Esophagus muscularis mucosa (tissue), 4 donors: Measurements from ENCODE around the gene KLHDC4. TPM values are rescaled to one million over a fixed set of nuclear protein-coding genes. Genes with fewer than 3 reads are reported as not detected.
A peak's percentile ranks its signal among the peaks of the same experiment; 100 is the strongest.

Source experiments
- DNase-seq: peaks from one replicate; pipeline ENCODE4 v3.0.0-alpha.2; 2017; ENCODE audit errors: extremely low spot score
- H3K27ac ChIP-seq, 4 donors: fragments of 200-600 bp; sonication (generic); replicated peaks in 1 of 4; 1 replicate in 3 of 4; 2 replicates in 1 of 4; pipeline ENCODE4 v1.5.1; 2016 to 2019; ENCODE audit warnings: mild to moderate bottlenecking in 1 of 4
- H3K27me3 ChIP-seq, 4 donors: fragments of 200-600 bp; sonication (generic); one replicate each; pipeline versions ENCODE4 v1.5.1 to v1.6.0; 2016 to 2019
- H3K36me3 ChIP-seq, 4 donors: fragments of 200-600 bp; sonication (generic); one replicate each; pipeline ENCODE4 v1.5.1; 2016 to 2019
- H3K4me1 ChIP-seq, 4 donors: fragments of 200-600 bp; sonication (generic); one replicate each; pipeline ENCODE4 v1.5.1; 2016 to 2019
- H3K4me3 ChIP-seq, 4 donors: fragments of 200-600 bp; sonication (generic); 1 replicate in 2 of 4; 2 replicates in 2 of 4; pipeline ENCODE4 v1.5.1; 2016 to 2019; ENCODE audit warnings: mild to moderate bottlenecking in 4 of 4, moderate library complexity in 1 of 4
- H3K9me3 ChIP-seq, 4 donors: fragments of 200-600 bp; sonication (generic); 1 replicate in 3 of 4; 2 replicates in 1 of 4; pipeline ENCODE4 v1.5.1; 2016 to 2019
- EP300 ChIP-seq: sonication (generic); formaldehyde crosslinking; IDR thresholded peaks from one replicate; pipeline ENCODE4 v1.6.1; 2017; ENCODE audit warnings: antibody characterized with exemption
- POLR2A ChIP-seq: fragments of 450-650 bp; IDR thresholded peaks from one replicate; pipeline ENCODE4 v1.6.1; 2017; ENCODE audit warnings: antibody characterized with exemption, moderate library complexity, mild to moderate bottlenecking, low read depth
- POLR2AphosphoS5 ChIP-seq, 2 donors: sonication (generic); formaldehyde crosslinking; IDR thresholded peaks; one replicate each; pipeline ENCODE4 v1.6.1; 2017; ENCODE audit warnings: antibody characterized with exemption in 2 of 2
- WGBS: methylation state at CpG from one replicate; pipeline ENCODE4 v1.1.5; 2018; 5-methylcytosine and 5-hydroxymethylcytosine counted together
- intact Hi-C: fragments of 100-400 bp; cut with DNase I; formaldehyde crosslinking; loops from one replicate; pipeline ENCODE4 v1.15.1; 2023
- total RNA-seq, 4 donors: library from RNA; depleted of rRNA; stranded (reverse); fragments of >200 nt; gene quantifications; one replicate each; pipeline versions ENCODE4 v1.1.0 to v1.2.1, GENCODE V29; 2016
- TF ChIP-seq, protein P1 (sequence below), 3 experiments: fragments of 200-600 bp in 2 of 3; fragments of 450-650 bp in 1 of 3; sonication (generic) in 2 of 3; IDR thresholded peaks; one replicate each; pipeline ENCODE4 v1.5.1; 2017 to 2019; ENCODE audit warnings: antibody characterized with exemption in 3 of 3, mild to moderate bottlenecking in 2 of 3, moderate library complexity in 1 of 3

The KLHDC4 gene
- total RNA-seq, 4 donors from 2014 or later: 22.2 to 41.5 (median 31.4) TPM

DNA sequence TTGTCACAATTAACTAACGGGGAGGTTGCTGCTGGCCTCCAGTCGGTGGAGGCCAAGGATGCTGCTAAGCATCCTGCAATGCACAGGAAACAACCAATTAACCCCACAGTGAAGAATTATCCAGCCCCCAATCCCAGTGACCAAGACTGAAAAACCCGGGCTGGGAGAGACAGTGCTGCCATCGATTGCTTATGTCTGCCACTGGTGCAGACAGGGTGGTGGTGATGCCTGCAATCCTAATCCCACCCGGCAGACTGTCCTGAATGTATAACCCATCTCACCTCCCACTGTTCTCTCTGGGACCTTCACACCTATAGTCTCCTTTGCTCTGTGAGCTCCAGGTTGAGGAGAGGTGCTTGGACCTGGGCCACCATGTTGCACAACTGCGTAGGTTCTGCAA, 42.3 kb upstream of the KLHDC4 start:
- H3K9me3 ChIP-seq: peaks cover 0 to 3% (median 0%) of the 10 kb centered on the region in 4 donors
- over 99% methylated on average over 6 of the region's 6 CpGs for WGBS
- intact Hi-C loops: no loop called here
- DNase-seq: no peak
- H3K36me3 ChIP-seq: no peaks in the 10 kb centered on the region
- TF ChIP-seq EP300 (no peak), POLR2AphosphoS5 (IDR thresholded peaks at IDR 0.05) (no peak), POLR2A (no peak)
- TF ChIP-seq, protein P1, sequence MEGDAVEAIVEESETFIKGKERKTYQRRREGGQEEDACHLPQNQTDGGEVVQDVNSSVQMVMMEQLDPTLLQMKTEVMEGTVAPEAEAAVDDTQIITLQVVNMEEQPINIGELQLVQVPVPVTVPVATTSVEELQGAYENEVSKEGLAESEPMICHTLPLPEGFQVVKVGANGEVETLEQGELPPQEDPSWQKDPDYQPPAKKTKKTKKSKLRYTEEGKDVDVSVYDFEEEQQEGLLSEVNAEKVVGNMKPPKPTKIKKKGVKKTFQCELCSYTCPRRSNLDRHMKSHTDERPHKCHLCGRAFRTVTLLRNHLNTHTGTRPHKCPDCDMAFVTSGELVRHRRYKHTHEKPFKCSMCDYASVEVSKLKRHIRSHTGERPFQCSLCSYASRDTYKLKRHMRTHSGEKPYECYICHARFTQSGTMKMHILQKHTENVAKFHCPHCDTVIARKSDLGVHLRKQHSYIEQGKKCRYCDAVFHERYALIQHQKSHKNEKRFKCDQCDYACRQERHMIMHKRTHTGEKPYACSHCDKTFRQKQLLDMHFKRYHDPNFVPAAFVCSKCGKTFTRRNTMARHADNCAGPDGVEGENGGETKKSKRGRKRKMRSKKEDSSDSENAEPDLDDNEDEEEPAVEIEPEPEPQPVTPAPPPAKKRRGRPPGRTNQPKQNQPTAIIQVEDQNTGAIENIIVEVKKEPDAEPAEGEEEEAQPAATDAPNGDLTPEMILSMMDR (IDR thresholded peaks at IDR 0.05): no peak
- H3K27me3 ChIP-seq: peaks cover 0 to 31% (median 0%) of the 10 kb centered on the region in 4 donors
- H3K4me3 ChIP-seq: no peak overlapping the region
- no peak overlapping the region for H3K27ac ChIP-seq
- H3K4me1 ChIP-seq: peaks cover 15 to 16% (median 15%) of the 10 kb centered on the region in 4 donors

DNA sequence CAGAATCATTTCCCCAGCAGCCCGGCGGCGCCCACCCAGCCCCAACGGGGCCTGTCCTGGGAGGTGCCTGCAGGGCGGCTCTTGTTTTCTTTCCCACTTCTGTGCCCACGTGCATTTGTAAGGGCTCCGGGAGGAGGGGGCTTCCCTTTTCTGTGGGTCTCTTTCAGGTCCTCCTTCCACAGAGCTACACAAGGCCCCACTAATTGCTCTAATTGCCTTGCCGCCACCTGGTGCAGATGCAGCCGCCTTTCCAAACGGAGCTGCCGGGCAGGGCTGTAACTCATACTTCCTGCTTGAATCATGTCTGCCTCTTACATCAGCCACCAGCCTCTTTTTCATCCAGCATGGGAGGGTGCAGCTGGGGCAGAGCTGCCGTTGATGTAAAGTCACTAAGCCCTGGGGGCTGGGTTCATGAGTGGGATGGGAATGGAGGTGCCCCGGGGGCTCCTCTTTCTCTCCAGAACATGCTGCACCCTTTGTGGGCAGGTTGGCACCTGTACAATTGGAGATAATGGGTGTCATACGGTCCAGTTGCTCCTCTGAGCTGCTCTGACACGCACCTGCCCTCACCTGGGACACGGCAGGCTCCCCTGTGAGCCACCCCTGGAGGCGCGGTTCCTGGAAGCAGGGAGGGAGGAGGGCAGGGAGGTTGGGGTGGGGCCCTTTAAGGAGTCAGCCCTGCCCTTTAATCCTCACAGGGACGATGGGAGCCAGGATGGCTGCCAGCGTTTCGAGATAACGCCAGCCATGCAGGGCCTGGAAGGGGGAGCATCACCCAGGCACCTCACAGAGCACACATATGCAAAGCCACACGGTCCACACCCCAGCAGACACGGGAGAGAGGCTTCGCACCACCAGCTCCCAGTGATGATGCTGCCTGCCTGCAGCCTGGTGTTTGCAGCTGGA, 41.1 kb upstream of the KLHDC4 start:
- WGBS: 35% methylated on average over 18 of the region's 25 CpGs
- H3K4me1 ChIP-seq: peaks cover 15 to 16% (median 15%) of the 10 kb centered on the region in 4 donors
- H3K27me3 ChIP-seq: peaks cover 0 to 26% (median 0%) of the 10 kb centered on the region in 4 donors
- H3K4me3 ChIP-seq: peak overlapping the region; percentile 31 to 43 (median 37)
- TF ChIP-seq EP300: no peak
- TF ChIP-seq POLR2A: no peak
- TF ChIP-seq POLR2AphosphoS5 (IDR thresholded peaks at IDR 0.05): no peak
- TF ChIP-seq, protein P1 (IDR thresholded peaks at IDR 0.05): no peak
- H3K27ac ChIP-seq: peak overlapping the region in 2 of 4 donors; percentile 24 to 30
- peaks cover 0 to 3% (median 0%) of the 10 kb centered on the region in 4 donors for H3K9me3 ChIP-seq
- H3K36me3 ChIP-seq: no peaks in the 10 kb centered on the region
- intact Hi-C loops: no loop called here
- DNase-seq: no peak

DNA sequence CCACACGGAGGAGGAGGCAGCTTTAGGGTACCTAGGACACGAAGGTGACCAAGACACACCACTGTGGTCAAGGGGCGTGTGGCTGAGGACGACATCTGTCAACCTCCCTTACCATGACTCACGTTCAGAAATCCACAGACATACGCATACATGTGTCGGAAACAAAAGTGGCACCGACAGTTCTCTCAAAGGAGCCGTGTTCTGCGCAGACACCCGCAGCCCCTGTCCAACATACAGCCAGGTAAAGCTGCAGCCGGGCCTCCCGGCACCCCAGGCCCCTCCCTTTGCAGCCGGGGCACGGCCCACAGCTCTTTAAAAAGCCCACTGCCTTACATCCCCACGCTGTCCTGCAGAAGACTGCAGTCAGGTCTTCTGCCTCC, 40.5 kb upstream of the KLHDC4 start:
- WGBS: 71% methylated on average over 11 of the region's 16 CpGs
- intact Hi-C loops: no loop called here
- Histone ChIP-seq H3K27ac (peak overlapping the region in 1 of 4 donors; percentile 24), H3K27me3 (peaks cover 0 to 26% (median 0%) of the 10 kb centered on the region in 4 donors), H3K4me3 (peak overlapping the region; percentile 31 to 43 (median 37)), H3K9me3 (peaks cover 0 to 3% (median 0%) of the 10 kb centered on the region in 4 donors), H3K4me1 (peaks cover 15 to 16% (median 15%) of the 10 kb centered on the region in 4 donors), H3K36me3 (no peaks in the 10 kb centered on the region)
- TF ChIP-seq POLR2AphosphoS5 (IDR thresholded peaks at IDR 0.05): no peak
- TF ChIP-seq, protein P1 (IDR thresholded peaks at IDR 0.05): no peak
- TF ChIP-seq POLR2A: no peak
- no peak for TF ChIP-seq EP300
- no peak for DNase-seq

DNA sequence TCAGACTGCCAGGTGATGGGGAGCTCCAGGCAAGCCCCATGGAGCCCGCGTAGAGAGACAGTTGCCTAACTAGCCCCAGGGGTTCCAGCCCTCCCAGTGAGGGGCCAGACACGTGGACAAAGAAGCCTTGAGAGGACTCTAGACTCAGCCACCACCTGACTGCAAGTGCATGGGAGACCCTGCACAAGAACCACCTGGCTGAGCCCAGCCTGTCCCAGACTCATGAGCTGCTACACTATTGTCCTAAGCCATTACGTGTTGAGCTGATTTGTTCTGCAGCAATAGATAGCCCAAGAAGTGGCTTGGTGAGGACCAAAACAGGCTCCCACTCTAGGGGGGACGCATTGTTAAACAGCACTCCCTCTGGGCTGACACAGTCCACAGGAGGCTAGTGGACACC, 37.6 kb upstream of the KLHDC4 start:
- Histone ChIP-seq H3K27me3 (peaks cover 0 to 12% (median 0%) of the 10 kb centered on the region in 4 donors), H3K9me3 (peaks cover 0 to 3% (median 0%) of the 10 kb centered on the region in 4 donors), H3K36me3 (no peaks in the 10 kb centered on the region), H3K4me3 (no peak overlapping the region), H3K4me1 (peaks cover 15 to 16% (median 15%) of the 10 kb centered on the region in 4 donors), H3K27ac (no peak overlapping the region)
- TF ChIP-seq EP300: no peak
- no peak for TF ChIP-seq POLR2AphosphoS5 (IDR thresholded peaks at IDR 0.05)
- TF ChIP-seq, protein P1 (IDR thresholded peaks at IDR 0.05): no peak
- no peak for TF ChIP-seq POLR2A
- WGBS: 96% methylated on average over 4 of the region's 5 CpGs
- DNase-seq: no peak
- intact Hi-C loops: no loop called here
